ENCODE data around the gene MAP4K2.
A peak's percentile ranks its signal among the peaks of the same experiment; 100 is the strongest.

MAP4K2 gene

DNA sequence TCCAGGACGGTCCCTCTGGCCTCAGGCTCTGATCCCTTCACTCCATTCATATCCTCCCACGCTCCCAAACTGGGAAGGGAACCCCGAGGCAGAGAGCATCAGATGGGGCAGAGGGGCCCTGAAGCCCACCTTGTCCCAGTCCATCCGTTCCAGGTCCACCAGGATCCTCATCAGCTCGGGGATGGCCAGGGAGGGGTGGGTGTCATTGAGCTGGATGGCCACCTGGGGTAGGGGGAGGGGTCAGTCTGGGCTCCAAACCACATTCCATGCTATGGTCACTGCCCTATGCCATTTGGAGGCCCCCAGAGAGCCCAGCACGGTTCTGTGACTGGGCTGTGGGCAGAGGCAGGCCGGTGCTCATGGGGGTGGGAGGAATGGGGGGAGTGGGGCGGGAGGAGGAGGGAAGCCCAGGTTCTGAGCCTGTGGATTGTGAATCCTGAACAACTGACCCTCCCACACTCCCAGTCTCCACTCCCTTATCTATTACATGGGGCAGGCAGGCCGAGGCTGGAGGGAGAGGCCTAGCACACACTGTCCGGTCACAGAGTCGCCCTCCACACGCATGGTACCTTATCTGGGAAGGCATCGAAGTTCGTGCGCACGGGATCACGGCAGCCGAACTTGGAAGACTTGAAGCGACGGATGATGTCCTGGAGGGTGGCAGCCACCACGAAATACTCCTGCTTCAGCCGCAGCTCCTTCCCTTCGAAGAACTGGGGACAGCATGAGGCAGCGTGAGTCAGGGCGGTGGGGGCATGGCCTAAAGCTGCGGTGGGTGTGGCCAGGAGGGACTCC is 48.7 kb downstream of the MAP4K2 start:
- no peak for DNase-seq (ENCODE audit: low read depth)

DNA sequence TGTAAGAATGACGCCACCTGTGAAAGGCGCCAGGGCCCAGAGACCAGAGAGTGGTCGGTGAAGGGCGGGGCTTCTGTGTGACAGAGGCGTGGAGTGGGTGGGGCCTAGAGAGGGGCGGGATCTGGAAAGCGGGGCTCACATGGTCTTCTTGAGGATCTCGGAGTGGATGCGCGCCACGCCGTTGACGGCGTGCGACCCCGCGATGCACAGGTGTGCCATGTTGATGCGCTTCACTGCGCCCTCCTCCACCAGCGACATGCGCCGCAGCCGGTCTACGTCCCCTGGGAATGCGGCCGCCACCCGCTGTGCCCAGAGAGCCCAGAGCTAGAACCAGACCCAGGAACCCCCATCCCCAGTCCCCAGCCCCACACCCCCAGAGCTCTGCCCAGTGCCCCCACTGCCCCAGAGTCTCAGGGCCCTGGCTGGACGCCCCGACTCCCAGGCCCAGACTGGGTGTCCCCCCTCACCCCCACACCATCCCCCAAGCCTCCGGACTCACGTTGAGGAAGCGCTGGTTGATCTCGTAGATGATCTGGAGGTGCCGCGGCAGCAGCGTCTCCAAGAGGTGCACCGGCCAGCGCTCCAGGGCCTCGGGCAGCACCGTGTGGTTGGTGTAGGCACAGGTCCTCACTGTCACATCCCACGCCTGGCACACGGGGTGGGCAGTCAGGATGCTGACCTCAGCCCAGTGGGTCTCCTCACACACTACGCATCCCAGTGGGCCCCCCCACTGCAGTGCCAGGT is 49.5 kb downstream of the MAP4K2 start:
- no peak for DNase-seq (ENCODE audit: low read depth)

DNA sequence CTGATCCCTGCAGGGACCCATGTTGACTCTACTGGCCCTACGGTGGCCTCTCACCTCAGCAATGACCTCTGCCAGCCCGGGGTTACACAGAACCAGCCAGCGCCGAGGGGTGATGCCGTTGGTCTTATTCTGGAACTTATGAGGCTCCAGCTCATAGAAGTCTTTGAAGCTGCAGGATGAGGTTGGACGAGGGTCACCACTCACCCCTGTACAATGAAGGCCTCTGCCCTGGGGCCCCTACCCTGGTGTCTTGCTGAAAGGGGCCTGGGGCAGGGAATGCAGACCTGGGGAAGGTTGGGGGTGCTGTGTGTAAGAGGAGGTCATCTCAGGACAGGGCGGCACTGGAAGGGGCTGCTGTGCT is 50.0 kb downstream of the MAP4K2 start:
- DNase-seq (ENCODE audit: low read depth), result no peak

DNA sequence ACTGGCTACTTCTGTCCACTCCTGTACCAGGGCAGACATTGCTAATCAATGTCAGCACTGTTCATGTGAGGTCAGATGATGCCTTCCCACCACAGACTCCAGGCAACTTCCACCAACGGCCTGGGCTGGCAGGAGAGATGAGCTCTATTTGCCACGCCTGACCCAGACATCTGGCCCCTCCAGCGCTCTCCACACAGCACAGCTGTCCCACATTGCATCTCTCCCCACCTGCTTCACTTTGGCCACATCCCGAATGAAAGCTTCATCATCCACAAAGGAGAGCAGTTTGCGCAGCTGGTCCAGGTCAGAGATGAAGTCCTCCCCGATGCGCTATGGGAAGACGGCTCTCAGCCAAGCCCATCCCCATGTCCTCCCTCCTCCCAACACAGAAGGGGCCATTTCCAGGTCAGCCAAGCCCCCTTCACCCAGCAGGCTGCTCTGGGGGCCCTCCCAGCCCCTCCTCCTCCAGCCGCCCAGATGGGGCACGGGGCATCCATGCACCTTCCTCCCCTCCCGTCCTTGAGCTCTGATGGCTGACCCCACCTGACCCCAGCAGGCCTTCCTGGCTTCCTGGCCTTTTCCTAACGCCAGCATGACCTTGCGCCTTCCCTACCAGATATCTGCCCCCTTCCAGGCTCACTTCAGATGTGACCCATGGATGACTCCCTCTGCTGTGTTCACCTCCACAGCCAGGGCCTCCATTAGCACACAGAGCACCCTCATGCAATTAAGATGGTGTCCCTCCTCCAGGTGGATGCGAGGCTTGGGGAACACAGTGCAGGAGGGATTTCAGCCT is 50.6 kb downstream of the MAP4K2 start:
- DNase-seq (ENCODE audit: low read depth), result no peak

DNA sequence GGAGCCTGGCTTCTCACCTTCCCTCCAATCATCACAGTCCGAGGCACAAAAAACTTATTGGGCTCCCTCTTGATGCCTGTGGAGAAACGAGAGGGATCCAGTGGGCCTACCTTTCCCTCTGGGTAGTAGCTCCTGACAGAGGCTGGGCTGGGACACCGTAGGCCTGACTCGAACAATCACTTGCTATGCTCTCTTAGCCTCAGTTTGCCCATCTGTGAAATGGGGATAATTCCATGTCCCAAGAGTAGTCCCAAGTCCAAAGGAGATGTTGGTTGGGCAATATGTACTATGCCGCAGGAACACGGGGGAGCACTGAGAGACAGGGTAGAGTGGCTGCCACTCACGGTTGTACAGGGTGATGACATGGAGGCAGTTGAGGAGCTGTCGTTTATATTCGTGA is 51.4 kb downstream of the MAP4K2 start:
- no peak for DNase-seq (ENCODE audit: low read depth)

DNA sequence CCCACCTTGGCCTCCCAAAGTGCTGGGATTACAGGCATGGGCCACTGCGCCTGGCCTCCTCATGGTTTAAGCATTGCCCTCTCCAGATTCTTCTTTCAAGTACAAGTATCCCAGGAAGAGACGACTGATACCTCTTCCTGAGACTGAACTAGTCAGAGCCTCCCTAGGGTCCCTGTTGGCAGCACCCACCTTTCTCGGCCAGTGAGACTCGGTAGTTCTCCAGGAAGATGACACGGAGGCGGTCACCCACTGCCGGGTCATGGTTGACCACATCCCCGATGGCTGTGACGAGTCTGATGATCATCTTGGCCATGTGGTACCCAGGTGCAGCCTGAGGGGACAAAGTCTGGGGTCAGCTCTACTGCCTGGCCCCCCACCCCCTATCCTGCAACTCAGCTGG is 51.9 kb downstream of the MAP4K2 start:
- DNase-seq (ENCODE audit: low read depth), result no peak

DNA sequence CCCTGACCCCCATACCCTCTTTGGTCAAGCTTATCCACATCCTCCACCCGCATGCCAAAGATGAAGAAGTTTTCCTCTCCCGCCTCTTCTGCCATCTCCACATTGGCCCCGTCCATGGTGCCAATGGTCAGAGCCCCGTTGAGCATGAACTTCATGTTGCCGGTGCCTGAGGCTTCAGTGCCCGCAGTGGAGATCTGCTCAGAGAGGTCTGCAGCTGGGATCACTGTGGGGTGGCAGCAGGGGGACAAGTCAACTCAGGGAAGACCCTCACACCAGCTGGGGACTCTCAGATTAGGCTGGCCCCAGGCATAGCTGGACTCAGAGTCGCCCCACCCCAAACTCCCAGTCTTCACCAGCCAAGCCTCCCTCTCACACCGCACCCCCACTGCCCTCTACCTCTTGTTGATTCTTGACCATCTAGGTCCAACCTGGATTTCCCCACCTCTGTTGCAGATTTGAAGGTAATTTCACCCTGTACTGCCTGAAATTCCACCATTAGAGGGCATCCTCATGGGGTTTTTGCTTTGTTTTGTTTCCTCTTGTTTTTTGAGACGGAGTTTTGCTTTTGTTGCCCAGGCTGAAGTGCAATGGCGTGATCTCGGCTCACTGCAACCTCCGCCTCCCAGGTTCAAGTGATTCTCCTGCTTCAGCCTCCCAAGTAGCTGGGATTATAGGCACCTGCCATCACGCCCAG is 52.5 kb downstream of the MAP4K2 start:
- DNase-seq (ENCODE audit: low read depth), result no peak

DNA sequence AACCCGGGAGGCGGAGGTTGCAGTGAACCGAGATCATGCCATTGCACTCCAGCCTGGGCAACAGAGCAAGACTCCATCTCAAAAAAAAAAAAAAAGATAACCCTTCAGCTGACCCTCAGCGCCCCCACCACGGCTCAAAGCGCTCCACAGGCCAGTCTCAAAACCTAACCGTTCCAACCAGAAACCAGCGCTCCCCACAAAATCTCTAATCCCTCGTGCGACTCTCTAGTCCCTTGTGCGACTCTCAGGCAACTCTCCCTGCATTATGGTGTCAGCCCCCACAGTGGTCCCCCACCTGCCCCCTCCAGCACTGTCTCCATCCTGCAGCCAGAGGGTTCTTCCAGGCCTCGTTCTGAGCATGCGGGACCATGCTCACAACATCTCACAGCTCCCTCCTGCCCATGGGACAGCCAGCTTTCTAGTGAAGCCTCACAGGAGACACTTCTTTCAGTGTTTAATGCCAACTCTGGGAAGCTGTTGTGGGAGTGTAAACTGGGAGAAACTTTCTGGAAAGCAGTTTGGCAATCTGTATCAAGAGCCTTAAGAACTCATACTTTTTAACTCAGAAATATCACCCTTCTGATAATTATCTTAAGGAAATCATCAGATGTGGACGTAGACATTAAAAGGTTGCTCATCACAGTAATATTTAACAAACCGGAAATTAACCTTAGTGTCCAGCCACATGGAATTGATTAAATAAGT is 54.9 kb downstream of the MAP4K2 start:
- no peak for DNase-seq (ENCODE audit: low read depth)

DNA sequence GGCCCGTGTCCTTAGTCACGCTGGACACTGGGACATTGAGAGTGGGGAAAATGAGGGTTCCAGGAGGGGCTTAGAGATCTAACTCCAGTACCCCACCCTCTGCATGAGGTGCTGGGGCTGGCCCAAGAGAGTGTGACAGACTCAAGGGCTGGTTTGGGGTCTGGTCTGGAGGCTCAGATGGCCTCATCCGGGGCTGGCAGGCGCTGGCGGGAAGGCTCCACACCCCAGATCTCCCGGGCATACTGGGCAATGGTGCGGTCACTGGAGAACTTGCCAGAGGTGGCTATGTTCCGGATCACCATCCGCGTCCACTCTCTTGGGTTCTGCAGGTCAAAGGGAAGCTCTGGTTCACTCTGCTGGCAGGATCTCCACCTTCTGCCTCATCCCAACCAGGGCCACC is 56.5 kb downstream of the MAP4K2 start:
- DNase-seq (ENCODE audit: low read depth), result no peak

DNA sequence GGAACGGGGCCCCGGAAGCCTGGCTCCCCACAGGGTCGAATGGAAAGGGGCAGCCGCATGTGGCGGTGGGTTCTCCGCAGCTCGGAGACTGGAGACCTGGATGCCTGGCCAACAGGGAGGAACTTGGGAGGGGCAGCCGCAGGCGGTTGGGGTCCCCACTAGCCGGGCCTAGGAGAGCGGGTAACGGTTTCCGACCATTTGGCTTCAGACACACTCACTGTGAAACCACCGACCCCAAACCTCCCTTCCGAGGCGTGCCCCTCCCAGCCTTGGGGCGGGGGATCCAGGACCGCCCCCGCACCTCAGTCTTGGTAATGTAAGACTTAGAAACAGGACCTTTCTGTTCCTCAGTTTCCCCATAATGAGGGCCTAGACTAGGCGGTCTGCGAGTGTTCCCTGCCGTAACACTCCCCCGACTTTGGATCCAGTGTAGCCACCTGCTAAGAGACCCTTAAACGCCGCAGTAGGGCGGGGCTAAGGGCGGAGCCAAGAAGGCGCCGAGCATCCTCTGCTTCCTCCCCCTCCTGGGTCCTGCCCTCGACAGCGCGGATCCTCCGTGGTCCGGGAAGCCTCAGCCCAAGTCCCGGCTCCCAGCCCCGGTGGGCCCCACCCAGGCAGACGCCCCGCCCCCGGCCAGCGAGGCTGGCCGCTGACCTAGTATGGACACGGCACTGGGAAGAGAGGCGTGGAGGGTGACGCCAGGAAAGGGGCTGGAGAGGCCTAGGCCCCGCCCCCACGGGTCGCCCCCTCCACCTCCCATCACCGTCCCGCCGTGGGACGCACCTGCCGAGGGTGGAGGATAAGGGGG is 57.3 kb downstream of the MAP4K2 start:
- peak; percentile 71 for DNase-seq (ENCODE audit: low read depth)

DNA sequence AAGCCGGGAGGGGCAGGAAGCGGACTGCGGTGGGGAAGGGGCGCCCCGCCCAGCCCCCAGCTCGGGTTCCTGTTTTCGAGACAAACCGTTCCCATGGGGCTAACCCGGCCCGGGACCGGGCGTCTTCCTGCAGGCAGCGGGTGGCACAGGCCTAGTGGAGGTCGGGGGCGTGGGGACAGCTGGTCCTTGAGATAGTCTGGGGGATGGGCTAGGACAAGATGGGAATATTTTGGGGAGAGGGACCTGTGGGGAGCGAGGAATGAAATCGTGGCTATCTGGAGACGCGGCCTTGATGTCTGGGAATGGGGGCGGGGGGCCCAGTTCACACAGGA is 57.9 kb downstream of the MAP4K2 start:
- DNase-seq (ENCODE audit: low read depth), result peak; percentile 48

DNA sequence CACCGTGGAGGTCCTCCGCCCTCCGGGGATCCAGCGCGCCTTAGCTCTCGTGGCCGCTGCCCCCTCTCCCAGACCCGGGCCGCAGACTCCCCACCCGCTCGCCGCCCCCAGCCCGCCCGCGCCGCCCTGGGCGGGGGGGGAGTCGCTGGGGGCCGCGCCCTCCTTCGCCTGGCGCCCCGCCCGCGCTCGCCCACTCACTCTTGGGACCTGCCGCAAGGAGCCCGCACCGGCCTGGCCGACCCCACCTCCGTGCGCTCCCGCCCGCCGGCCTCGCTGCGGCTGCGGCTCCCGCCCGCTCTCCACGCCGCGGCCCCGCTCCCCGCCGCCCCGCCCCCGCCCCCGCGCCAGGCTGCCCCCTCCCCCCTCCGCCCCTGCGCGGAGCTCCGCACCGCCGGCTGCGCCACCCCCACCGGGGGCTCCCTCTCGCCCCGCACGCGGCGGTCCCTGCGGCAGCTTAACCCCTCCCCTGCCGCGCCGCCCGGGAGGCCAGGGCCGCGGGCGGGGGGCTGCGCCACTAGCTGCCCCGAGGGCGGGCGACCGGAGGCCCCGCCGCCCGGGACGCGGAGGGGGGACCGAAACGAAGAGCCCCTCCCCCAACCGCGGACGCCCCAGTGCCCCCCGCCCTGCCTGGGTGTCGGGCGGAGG is 58.3 kb downstream of the MAP4K2 start:
- no peak for DNase-seq (ENCODE audit: low read depth)

DNA sequence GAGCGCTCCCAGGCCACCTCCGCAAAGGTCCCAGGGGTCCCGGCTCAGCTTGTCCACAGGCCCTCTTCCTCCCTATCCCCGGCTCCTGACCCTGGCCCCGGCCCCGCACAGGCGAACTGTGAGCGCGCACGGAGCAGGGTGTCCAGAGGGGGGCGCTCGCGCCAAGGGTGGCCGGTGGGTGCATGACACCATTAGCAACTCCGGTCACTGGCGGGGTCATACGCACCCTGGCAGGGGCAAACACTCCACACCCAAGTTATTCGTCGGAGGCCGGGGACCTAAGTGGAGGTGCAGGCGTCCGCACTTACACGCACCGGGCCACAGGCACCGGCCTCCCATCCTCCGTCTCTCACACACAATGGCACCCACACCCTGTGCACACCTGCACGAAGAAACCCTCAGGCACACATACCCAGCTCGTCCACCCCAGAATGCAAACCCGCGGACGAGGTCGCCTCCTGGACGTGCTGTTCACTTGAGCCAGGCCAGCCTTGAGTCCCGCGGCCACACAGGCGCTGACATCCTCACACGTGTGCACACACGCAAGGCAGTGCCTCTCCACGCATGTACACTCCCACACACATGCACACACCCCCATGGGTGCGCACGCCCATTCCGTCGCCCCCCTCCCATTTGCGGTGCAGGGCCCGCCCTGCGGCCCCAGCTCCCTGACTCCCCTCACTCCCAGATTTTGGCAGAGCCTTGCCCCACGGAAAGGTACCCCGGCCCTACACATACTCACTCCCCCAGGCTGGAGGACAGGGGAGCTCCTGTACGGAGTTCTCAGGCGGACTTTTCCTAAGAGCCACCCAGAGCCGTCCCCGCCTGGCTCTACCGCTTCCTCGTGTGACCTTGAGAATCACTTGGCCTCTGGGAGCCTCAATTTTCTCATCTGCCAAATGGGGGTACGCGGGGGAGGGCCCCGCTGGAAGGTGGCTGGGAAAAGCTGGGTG is 59.1 kb downstream of the MAP4K2 start, which contains the start of gene RASGRP2:
Gene RASGRP2, minus strand, starts transcription at position 552 of the 953 bp plus-strand sequence. CDS start 1,276 bp downstream, outside the sequence.
- DNase-seq (ENCODE audit: low read depth), result peak; percentile 72

DNA sequence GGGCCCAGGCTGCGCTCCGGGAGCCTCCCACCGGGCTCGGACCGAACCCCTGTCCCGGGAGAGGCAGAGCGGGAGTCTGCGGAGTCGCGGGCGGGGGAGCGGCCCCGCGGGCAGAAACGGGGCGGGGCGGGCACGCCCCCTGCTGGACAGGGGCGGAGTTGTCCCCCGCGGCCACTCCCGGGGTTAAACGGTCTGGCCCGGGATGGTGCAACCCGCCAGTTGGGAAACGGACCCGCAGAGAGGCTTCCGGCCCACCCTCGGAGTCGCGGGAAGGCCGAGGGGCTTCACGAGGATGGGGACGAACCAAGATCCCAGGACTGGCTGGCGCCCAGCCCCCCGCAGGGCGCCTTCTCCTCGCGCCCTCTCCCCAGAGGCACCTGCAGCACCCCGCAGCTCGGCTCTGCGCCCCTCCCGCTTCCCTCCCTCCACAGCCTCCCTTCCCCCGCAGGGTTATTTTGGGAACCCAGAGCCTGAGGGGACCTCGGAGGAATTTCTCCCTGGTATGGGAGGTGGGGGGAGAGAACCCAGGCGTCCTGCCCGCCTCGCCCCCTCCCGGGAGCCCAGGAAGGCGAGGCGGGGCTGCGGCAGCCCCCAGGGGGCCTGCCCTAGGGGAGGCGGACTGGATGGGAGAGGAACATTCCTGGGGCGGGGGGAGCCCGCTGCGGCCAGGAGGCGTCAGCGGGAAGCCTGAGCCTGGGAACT is 60.0 kb downstream of the MAP4K2 start:
- peak; percentile 67 for DNase-seq (ENCODE audit: low read depth)

DNA sequence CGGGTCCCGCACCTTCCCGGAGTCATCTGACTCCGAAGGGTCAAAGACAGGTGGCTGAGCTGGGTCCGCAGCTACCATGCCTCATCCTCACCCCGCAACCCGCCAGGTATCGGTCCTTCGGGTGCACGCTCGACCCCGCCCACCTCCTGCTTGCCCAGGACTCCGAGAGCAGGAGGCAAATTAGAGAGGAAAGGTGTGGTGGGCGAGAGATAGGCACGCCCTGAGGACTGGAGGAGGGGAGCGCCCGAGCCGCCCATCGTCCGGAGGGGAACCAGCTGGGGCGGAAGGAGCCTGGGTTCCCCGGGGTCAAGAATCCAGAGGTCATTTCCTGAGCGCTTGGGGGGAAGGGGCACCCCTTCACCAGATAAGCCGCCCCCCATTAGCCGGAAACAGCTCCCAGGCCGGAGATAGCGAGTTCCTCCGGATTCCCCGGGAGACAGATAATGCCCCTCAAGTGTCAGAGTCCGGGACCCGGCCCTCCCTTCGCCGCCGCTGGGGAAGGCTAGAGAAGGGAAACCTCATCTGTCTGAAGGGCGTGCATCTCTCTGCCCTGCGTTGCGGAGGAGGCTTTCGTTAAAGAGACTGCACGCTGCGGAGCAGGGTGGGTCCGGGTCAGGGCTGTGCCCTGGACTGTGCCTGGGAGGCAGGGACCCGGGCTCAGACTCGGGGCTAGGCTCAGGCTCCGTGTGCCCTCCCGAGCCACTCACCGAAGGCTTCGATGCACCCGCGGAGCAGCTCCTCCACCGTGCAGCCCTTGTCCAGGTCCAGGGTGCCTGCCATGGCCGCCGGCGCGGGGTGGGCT is 60.7 kb downstream of the MAP4K2 start:
- DNase-seq (ENCODE audit: low read depth), result no peak

DNA sequence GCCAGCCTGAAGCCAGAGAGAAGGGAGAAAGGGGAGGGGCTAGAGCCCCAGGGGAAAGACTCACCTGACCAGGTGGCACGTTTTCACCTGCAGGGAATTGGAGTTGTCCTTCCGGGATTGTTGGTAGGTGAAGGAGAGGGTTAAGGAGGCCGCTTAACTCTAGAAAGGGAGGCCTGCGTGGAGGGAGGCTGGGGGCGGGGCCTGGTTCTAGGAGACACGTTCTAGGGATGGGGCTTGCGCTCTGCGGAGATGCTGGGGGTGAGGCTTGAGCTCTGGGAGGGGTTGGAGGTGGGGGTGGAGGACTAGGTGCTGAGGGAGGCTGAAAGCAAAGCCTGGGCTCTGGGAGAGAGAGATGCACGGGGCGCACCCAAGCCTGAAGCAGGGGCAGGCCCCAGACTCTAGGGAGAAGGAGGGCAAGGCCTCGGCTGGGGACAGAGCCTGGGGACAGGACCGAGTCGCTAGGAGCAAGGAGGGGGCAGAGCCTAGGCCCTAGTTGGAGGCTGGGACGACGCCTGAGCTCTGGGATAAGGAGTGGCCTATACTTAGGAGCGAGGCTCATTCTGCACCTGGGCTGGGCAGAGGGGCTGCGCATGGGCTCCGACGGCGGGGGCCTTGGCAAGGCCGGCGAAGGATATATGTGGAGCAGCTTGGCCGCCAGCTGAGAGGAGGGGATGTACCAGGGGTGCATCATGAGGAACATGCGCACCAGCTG is 61.5 kb downstream of the MAP4K2 start:
- no peak for DNase-seq (ENCODE audit: low read depth)

DNA sequence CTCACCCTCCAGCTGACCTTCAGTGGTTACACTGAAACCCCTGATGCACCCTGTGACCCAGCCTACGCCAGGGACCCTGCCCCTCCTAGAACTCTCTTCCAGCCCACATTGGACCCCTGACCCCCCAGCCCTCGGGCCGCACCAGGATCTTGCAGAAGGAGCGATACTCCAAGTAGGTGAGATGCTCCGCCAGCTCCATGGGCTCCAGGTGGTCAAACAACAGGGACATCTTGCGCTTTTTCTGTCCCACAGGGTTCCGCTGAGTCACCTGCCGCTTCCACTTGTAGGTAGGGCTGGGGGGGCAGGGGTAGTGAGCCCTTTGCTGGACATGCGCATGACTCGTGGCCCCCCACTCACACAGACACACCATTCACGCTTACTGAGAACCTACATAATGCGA is 63.1 kb downstream of the MAP4K2 start:
- DNase-seq (ENCODE audit: low read depth), result no peak

Measured in activated gamma-delta T cell treated with anti-CD3 and anti-CD28 coated beads, Interleukin-2, amount 50 U/mL, for 16 hours (primary cell).